GM23338 (cell line): Measurements from ENCODE around the gene CCL8. TPM values are rescaled to one million over a fixed set of nuclear protein-coding genes. Genes with fewer than 3 reads are reported as not detected.

ENCODE experiments used
- ATAC-seq: fragments of 200-7000 bp; cut with Tn5 transposase; 3 replicates; pipeline ENCODE4 v1.9.1; 2020
- DNase-seq: peaks from one replicate; pipeline ENCODE4 v3.0.0-alpha.2; 2015; ENCODE audit warnings: low spot score
- H2AFZ ChIP-seq: fragments of 200-600 bp; sonication (generic); 2 replicates; pipeline ENCODE4 v1.8.0; 2016; ENCODE audit warnings: antibody characterized with exemption, mild to moderate bottlenecking, moderate library complexity
- H3F3A ChIP-seq: fragments of 200-600 bp; sonication (generic); replicated peaks from 2 replicates; pipeline ENCODE4 v1.8.0; 2017; ENCODE audit warnings: antibody characterized with exemption, mixed run types, low read depth
- H3K27ac ChIP-seq: fragments of 200-600 bp; sonication (generic); 2 replicates; pipeline ENCODE4 v1.6.1; 2016; ENCODE audit warnings: low read depth
- H3K27me3 ChIP-seq: fragments of 200-600 bp; sonication (generic); 2 replicates; pipeline ENCODE4 v1.8.0; 2016; ENCODE audit warnings: mild to moderate bottlenecking, mixed run types, moderate library complexity; ENCODE audit not compliant: insufficient read depth
- H3K36me3 ChIP-seq: fragments of 200-600 bp; sonication (generic); 2 replicates; pipeline ENCODE4 v1.8.0; 2016; ENCODE audit warnings: mild to moderate bottlenecking; ENCODE audit not compliant: insufficient read depth
- H3K4me1 ChIP-seq: fragments of 200-600 bp; sonication (generic); 2 replicates; pipeline ENCODE4 v1.8.0; 2016; ENCODE audit warnings: mild to moderate bottlenecking, moderate library complexity; ENCODE audit not compliant: insufficient read depth
- H3K4me2 ChIP-seq: fragments of 200-600 bp; sonication (generic); 2 replicates; pipeline ENCODE4 v1.7.1; 2017; ENCODE audit warnings: mixed run types
- H3K4me3 ChIP-seq: fragments of 200-600 bp; sonication (generic); 2 replicates; pipeline ENCODE4 v1.6.1; 2016; ENCODE audit warnings: mixed run types
- H3K79me2 ChIP-seq: fragments of 200-600 bp; sonication (generic); replicated peaks from 2 replicates; pipeline ENCODE4 v1.8.0; 2017; ENCODE audit warnings: mild to moderate bottlenecking; ENCODE audit not compliant: insufficient read depth
- H3K9me2 ChIP-seq: fragments of 200-600 bp; sonication (generic); 2 replicates; pipeline ENCODE4 v1.8.0; 2017; ENCODE audit not compliant: insufficient read depth
- H4K20me1 ChIP-seq: fragments of 200-600 bp; sonication (generic); replicated peaks from 2 replicates; pipeline ENCODE4 v1.8.0; 2017; ENCODE audit warnings: mild to moderate bottlenecking; ENCODE audit not compliant: insufficient read depth
- H3K27ac Mint-ChIP-seq: 2 replicates; pipeline ENCODE4 v1.8.0; 2020; ENCODE audit warnings: inconsistent platforms, mild to moderate bottlenecking, moderate library complexity, mixed read lengths
- H3K27me3 Mint-ChIP-seq: 3 replicates; pipeline ENCODE4 v1.8.0; 2022; ENCODE audit warnings: low read depth, mild to moderate bottlenecking, moderate library complexity, mixed read lengths, inconsistent platforms; ENCODE audit not compliant: insufficient read depth, poor library complexity
- H3K36me3 Mint-ChIP-seq: 3 replicates; pipeline ENCODE4 v1.8.0; 2021; ENCODE audit warnings: low read depth, mild to moderate bottlenecking, inconsistent platforms, moderate library complexity, mixed read lengths
- H3K4me1 Mint-ChIP-seq: 3 replicates; pipeline ENCODE4 v1.8.0; 2020; ENCODE audit warnings: mild to moderate bottlenecking, inconsistent platforms, mixed read lengths
- H3K4me3 Mint-ChIP-seq: 3 replicates; pipeline ENCODE4 v1.8.0; 2021; ENCODE audit warnings: moderate library complexity, mild to moderate bottlenecking, inconsistent platforms, mixed read lengths
- H3K9me3 Mint-ChIP-seq: 3 replicates; pipeline ENCODE4 v1.8.0; 2020; ENCODE audit warnings: moderate library complexity, mild to moderate bottlenecking, inconsistent platforms, mixed read lengths
- EZH2 ChIP-seq: fragments of 200-600 bp; sonication (generic); IDR thresholded peaks from one replicate; pipeline ENCODE4 v1.8.0; 2017; ENCODE audit warnings: antibody characterized with exemption, mild to moderate bottlenecking, low read depth; ENCODE audit not compliant: unreplicated experiment
- JUNB ChIP-seq: IDR thresholded peaks from one replicate; pipeline ENCODE4 v1.6.1; 2016; ENCODE audit warnings: antibody characterized with exemption; ENCODE audit not compliant: unreplicated experiment
- NANOG ChIP-seq: IDR thresholded peaks from 2 replicates; pipeline ENCODE4 v1.6.1; 2016; ENCODE audit warnings: antibody characterized with exemption, borderline replicate concordance
- POLR2AphosphoS5 ChIP-seq: IDR thresholded peaks from 2 replicates; pipeline ENCODE4 v1.6.1; 2016; ENCODE audit warnings: antibody characterized with exemption, low read depth
- STAT1 ChIP-seq: IDR thresholded peaks from one replicate; pipeline ENCODE4 v1.6.1; 2016; ENCODE audit warnings: antibody characterized with exemption; ENCODE audit not compliant: unreplicated experiment
- ZNF114 ChIP-seq: fragments of 250-450 bp; sonication (Bioruptor Pico); IDR thresholded peaks from 2 replicates; pipeline ENCODE4 v1.5.0; 2020; ENCODE audit warnings: mild to moderate bottlenecking, moderate library complexity
- polyA plus RNA-seq: library from polyadenylated mRNA; unstranded; fragments of >200 nt; fragmentation: Nextera tagmentation; extraction: Ambion mirVana; gene quantifications from 2 replicates; pipeline ENCODE4 v1.2.1, GENCODE V29; 2016
- total RNA-seq: library from RNA; depleted of rRNA; stranded (reverse); fragments of >200 nt; shearing (Covaris generic); gene quantifications from 2 replicates; pipeline ENCODE4 v1.2.3, GENCODE V29; 2014
- TF ChIP-seq, protein P1 (sequence below): fragments of 250-450 bp; sonication (Bioruptor Pico); IDR thresholded peaks from 2 replicates; pipeline ENCODE4 v1.5.0; 2020; ENCODE audit warnings: mild to moderate bottlenecking, moderate library complexity
- TF ChIP-seq, protein P2 (sequence below): IDR thresholded peaks from one replicate; pipeline ENCODE4 v1.6.1; 2018; ENCODE audit warnings: antibody characterized with exemption; ENCODE audit not compliant: unreplicated experiment

CCL8 gene
- total and polyA plus RNA-seq, 2 experiments from 2014 or later = not detected

DNA sequence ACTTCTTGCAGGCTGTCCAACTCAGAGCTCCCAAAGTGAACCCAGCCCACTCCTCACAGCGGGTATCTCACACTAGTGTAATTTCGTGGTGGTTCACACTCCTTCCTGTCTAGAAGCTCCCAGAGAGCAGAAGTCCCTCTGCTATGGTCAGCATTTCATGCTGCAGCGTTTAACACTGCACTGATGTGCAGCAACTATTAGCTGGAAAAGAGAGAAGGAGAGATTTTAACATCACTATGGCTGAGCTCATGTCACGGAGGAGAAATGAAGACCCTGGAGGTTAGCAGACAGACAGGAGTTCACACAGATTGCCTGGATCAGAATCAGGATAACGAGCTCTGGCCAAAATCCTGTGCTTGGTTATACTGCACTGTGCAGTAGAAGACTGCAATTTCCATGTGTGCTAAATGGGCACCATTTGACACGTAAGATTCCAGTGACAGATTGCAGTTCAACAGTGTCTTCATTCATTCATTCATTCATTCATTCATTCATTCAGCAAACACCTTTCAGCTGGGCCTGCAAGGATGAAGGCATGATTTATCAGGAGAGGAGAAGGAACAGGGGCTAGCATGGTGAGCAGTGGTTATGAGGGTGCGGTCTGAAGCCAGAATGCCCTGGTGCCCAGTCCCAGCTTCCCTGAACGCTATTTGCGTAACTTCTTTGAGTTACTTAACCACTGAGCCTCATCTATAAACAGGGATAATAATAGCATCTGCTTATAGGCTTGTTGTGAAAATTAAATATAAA lies 49.1 kb downstream of the CCL8 start (continued):
- TF ChIP-seq, protein P1, sequence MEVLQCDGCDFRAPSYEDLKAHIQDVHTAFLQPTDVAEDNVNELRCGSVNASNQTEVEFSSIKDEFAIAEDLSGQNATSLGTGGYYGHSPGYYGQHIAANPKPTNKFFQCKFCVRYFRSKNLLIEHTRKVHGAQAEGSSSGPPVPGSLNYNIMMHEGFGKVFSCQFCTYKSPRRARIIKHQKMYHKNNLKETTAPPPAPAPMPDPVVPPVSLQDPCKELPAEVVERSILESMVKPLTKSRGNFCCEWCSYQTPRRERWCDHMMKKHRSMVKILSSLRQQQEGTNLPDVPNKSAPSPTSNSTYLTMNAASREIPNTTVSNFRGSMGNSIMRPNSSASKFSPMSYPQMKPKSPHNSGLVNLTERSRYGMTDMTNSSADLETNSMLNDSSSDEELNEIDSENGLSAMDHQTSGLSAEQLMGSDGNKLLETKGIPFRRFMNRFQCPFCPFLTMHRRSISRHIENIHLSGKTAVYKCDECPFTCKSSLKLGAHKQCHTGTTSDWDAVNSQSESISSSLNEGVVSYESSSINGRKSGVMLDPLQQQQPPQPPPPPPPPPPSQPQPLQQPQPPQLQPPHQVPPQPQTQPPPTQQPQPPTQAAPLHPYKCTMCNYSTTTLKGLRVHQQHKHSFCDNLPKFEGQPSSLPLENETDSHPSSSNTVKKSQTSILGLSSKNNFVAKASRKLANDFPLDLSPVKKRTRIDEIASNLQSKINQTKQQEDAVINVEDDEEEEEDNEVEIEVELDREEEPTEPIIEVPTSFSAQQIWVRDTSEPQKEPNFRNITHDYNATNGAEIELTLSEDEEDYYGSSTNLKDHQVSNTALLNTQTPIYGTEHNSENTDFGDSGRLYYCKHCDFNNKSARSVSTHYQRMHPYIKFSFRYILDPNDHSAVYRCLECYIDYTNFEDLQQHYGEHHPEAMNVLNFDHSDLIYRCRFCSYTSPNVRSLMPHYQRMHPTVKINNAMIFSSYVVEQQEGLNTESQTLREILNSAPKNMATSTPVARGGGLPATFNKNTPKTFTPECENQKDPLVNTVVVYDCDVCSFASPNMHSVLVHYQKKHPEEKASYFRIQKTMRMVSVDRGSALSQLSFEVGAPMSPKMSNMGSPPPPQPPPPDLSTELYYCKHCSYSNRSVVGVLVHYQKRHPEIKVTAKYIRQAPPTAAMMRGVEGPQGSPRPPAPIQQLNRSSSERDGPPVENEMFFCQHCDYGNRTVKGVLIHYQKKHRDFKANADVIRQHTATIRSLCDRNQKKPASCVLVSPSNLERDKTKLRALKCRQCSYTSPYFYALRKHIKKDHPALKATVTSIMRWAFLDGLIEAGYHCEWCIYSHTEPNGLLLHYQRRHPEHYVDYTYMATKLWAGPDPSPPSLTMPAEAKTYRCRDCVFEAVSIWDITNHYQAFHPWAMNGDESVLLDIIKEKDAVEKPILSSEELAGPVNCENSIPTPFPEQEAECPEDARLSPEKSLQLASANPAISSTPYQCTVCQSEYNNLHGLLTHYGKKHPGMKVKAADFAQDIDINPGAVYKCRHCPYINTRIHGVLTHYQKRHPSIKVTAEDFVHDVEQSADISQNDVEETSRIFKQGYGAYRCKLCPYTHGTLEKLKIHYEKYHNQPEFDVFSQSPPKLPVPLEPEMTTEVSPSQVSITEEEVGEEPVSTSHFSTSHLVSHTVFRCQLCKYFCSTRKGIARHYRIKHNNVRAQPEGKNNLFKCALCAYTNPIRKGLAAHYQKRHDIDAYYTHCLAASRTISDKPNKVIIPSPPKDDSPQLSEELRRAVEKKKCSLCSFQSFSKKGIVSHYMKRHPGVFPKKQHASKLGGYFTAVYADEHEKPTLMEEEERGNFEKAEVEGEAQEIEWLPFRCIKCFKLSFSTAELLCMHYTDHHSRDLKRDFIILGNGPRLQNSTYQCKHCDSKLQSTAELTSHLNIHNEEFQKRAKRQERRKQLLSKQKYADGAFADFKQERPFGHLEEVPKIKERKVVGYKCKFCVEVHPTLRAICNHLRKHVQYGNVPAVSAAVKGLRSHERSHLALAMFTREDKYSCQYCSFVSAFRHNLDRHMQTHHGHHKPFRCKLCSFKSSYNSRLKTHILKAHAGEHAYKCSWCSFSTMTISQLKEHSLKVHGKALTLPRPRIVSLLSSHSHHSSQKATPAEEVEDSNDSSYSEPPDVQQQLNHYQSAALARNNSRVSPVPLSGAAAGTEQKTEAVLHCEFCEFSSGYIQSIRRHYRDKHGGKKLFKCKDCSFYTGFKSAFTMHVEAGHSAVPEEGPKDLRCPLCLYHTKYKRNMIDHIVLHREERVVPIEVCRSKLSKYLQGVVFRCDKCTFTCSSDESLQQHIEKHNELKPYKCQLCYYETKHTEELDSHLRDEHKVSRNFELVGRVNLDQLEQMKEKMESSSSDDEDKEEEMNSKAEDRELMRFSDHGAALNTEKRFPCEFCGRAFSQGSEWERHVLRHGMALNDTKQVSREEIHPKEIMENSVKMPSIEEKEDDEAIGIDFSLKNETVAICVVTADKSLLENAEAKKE (CRISPR knock-in tag) = no peak
- no peak for TF ChIP-seq STAT1

DNA sequence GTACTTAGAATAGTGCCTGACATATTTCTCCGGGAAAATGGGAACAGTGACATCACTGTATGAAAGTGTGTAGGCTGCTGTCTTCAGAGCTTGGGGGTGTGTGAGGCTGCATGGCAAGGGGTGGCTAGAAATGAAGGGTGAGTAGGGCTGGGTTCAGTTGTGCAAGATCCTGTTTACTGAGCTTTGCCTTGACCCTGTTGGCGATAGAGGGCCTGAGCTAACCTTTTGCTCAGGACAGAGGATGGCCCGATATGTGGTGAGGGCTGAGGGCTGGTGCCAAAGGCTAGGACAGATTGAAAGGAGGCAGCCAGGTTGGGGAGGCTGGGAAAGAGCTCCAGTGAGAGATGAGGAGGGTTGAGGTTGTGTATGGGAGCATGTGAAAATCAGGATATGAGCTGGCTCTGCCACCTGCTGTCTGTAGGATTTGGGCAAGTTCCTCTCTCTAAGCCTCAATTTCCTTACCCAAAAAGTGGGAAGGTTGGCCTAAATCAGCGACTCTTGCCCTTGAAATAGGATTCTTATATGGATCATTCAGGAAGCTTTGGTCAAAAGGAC lies 49.8 kb downstream of the CCL8 start:
- no peaks in the 10 kb centered on the region for H3K9me3 Mint-ChIP-seq
- no peak overlapping the region for H3K4me2 ChIP-seq
- no peaks in the 10 kb centered on the region for H3K79me2 ChIP-seq
- H3K4me1 ChIP-seq = no peaks in the 10 kb centered on the region
- no peaks in the 10 kb centered on the region for H3K27me3 ChIP-seq
- H3F3A ChIP-seq = no peaks in the 10 kb centered on the region
- H4K20me1 ChIP-seq = no peaks in the 10 kb centered on the region
- H3K27ac ChIP-seq = no peak overlapping the region
- H3K4me3 Mint-ChIP-seq = no peak overlapping the region
- H2AFZ ChIP-seq = no peak overlapping the region
- 0 out of 2 replicates have a peak, but pooled peaks cover 6% of the 10 kb centered on the region for H3K9me2 ChIP-seq
- no peak overlapping the region for H3K27ac Mint-ChIP-seq
- no peak for DNase-seq
- no peaks in the 10 kb centered on the region for H3K36me3 Mint-ChIP-seq
- H3K27me3 Mint-ChIP-seq = peaks cover 10% of the 10 kb centered on the region
- H3K4me1 Mint-ChIP-seq = peaks cover 9% of the 10 kb centered on the region; the same call in 2 of the 3 replicates
- no peak overlapping the region for H3K4me3 ChIP-seq
- no peak for ATAC-seq
- H3K36me3 ChIP-seq = no peaks in the 10 kb centered on the region
- TF ChIP-seq EZH2 = no peak
- TF ChIP-seq STAT1 = no peak
- no peak for TF ChIP-seq NANOG
- TF ChIP-seq ZNF114 (CRISPR knock-in tag) = no peak
- no peak for TF ChIP-seq JUNB
- TF ChIP-seq, protein P2, sequence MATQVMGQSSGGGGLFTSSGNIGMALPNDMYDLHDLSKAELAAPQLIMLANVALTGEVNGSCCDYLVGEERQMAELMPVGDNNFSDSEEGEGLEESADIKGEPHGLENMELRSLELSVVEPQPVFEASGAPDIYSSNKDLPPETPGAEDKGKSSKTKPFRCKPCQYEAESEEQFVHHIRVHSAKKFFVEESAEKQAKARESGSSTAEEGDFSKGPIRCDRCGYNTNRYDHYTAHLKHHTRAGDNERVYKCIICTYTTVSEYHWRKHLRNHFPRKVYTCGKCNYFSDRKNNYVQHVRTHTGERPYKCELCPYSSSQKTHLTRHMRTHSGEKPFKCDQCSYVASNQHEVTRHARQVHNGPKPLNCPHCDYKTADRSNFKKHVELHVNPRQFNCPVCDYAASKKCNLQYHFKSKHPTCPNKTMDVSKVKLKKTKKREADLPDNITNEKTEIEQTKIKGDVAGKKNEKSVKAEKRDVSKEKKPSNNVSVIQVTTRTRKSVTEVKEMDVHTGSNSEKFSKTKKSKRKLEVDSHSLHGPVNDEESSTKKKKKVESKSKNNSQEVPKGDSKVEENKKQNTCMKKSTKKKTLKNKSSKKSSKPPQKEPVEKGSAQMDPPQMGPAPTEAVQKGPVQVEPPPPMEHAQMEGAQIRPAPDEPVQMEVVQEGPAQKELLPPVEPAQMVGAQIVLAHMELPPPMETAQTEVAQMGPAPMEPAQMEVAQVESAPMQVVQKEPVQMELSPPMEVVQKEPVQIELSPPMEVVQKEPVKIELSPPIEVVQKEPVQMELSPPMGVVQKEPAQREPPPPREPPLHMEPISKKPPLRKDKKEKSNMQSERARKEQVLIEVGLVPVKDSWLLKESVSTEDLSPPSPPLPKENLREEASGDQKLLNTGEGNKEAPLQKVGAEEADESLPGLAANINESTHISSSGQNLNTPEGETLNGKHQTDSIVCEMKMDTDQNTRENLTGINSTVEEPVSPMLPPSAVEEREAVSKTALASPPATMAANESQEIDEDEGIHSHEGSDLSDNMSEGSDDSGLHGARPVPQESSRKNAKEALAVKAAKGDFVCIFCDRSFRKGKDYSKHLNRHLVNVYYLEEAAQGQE = no peak
- no peak for TF ChIP-seq POLR2AphosphoS5
